ENCODE measurements around the gene ABCA12. TPM values are rescaled to one million over a fixed set of nuclear protein-coding genes. Genes with fewer than 3 reads are reported as not detected.

ABCA12 gene
- total and polyA plus RNA-seq, 2 donors (not counting 3 experiments of a cell fraction or from before 2014, with no cell fraction given), result not detected

DNA sequence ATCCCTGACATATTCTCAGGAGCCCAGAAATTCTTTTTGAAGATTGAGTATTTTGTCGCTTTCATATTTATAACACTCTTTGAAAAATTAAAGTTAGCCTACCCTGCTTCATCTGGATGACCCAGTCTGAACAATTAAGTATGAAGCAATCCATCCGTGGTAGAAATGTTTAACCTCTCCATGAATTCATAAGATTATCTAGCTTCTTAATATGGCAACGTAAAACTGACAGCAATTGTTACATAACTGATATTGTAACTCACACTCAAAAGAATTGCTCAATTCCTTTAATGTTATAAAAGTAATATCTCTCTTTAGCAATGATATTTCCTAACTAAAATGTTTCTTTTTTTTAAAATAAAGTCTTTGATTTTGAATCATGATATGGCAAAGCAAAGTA lies 7.2 kb upstream of the ABCA12 start:
- TF ChIP-seq POLR2AphosphoS5 (IDR thresholded peaks at IDR 0.05; ENCODE audit: insufficient read depth, low read depth, low read length) (no peak), EZH2 (IDR thresholded peaks at IDR 0.05; ENCODE audit: borderline replicate concordance, low read depth, low read length, severe bottlenecking) (no peak), FOS (IDR thresholded peaks at IDR 0.05; ENCODE audit: borderline replicate concordance, insufficient read depth, low read length) (no peak), GATA2 (IDR thresholded peaks at IDR 0.05; ENCODE audit: insufficient read depth, insufficient read length, low read depth, low read length) (no peak), JUN (IDR thresholded peaks at IDR 0.05; ENCODE audit: borderline replicate concordance, insufficient read depth, insufficient read length, low read depth) (no peak), POLR2A (IDR thresholded peaks at IDR 0.05; ENCODE audit: low read depth, low read length) (no peak), MYC (IDR thresholded peaks at IDR 0.05; ENCODE audit: low read depth, low read length) (no peak)
- TF ChIP-seq, protein P1, sequence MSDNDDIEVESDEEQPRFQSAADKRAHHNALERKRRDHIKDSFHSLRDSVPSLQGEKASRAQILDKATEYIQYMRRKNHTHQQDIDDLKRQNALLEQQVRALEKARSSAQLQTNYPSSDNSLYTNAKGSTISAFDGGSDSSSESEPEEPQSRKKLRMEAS (IDR thresholded peaks at IDR 0.05; ENCODE audit: insufficient read depth, insufficient read length), result no peak
- TF ChIP-seq, protein P2, sequence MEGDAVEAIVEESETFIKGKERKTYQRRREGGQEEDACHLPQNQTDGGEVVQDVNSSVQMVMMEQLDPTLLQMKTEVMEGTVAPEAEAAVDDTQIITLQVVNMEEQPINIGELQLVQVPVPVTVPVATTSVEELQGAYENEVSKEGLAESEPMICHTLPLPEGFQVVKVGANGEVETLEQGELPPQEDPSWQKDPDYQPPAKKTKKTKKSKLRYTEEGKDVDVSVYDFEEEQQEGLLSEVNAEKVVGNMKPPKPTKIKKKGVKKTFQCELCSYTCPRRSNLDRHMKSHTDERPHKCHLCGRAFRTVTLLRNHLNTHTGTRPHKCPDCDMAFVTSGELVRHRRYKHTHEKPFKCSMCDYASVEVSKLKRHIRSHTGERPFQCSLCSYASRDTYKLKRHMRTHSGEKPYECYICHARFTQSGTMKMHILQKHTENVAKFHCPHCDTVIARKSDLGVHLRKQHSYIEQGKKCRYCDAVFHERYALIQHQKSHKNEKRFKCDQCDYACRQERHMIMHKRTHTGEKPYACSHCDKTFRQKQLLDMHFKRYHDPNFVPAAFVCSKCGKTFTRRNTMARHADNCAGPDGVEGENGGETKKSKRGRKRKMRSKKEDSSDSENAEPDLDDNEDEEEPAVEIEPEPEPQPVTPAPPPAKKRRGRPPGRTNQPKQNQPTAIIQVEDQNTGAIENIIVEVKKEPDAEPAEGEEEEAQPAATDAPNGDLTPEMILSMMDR (IDR thresholded peaks at IDR 0.05; ENCODE audit: extremely low read depth in 1 of 2, insufficient read depth in 1 of 2, low read depth in 1 of 2, low read length in 2 of 2), result no peak
- Histone ChIP-seq H3K9ac (replicated peaks; ENCODE audit: extremely low read depth, insufficient read depth, low read length) (no peak overlapping the region), H3K4me2 (ENCODE audit: insufficient read depth, low read length) (no peak overlapping the region), H3K9me1 (replicated peaks; ENCODE audit: control insufficient read depth, extremely low read depth, insufficient read depth, low read length) (no peaks in the 10 kb centered on the region), H3K9me3 (replicated peaks; ENCODE audit: control insufficient read depth, insufficient read depth, low read length) (no peaks in the 10 kb centered on the region), H3K27me3 (ENCODE audit: control insufficient read depth in 2 of 2, insufficient read depth in 2 of 2, low read length in 2 of 2) (no peaks in the 10 kb centered on the region), H3K79me2 (ENCODE audit: control insufficient read depth, insufficient read depth, low read length) (no peaks in the 10 kb centered on the region), H3K4me1 (ENCODE audit: control insufficient read depth, extremely low read depth, insufficient read depth, low read length) (no peaks in the 10 kb centered on the region), H2AFZ (ENCODE audit: low read depth, low read length) (no peak overlapping the region), H3K36me3 (ENCODE audit: control insufficient read depth in 2 of 2, extremely low read depth in 1 of 2, insufficient read depth in 2 of 2, low read length in 2 of 2) (no peaks in the 10 kb centered on the region), H4K20me1 (replicated peaks; ENCODE audit: control insufficient read depth, extremely low read depth, insufficient read depth, low read length) (no peaks in the 10 kb centered on the region), H3K4me3 (replicated peaks in 1 of 3; ENCODE audit: insufficient read depth in 1 of 3, low read depth in 1 of 3, low read length in 3 of 3) (no peak overlapping the region), H3K27ac (ENCODE audit: insufficient read depth, low read depth, low read length) (no peak overlapping the region)
- FAIRE-seq (no peak), DNase-seq (ENCODE audit: low read depth, low spot score) (no peak)
- ChIA-PET POLR2A (no interaction called here), CTCF (no interaction called here)
- BruUV-seq (replicated peaks), result no TSS peak
- dilution Hi-C loops (cut with MboI; ENCODE audit: extremely low pct_ligation_motif_present, low sequenced_read_pairs), result no loop called here
- intact Hi-C loops (cut with micrococcal nuclease), result no loop called here

All from endothelial cell of umbilical vein (primary cell).